ENCODE results near the gene MPST. TPM values are rescaled to one million over a fixed set of nuclear protein-coding genes. Genes with fewer than 3 reads are reported as not detected.

MPST gene
- total RNA-seq, 1 donor from 2014 or later: 34.9 TPM

DNA sequence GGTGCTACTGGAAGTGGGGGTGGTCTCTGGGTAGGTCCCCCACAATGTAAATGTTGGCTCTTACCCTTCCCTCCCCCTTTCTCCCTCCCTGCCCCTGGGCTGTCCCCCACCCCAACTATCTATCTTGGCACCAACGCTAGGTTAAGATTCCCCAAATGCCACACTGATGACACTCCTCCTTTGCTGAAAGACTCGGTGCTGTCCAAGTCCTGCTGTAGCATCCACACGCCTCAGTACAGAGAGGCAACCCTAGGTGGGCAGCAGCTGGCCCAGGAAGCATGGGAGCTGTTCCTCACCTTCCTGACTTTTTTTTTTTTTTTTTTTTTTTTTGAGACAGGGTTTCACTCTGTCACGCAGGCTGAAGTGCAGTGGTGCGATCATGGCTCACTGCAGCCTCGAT, 28.6 kb downstream of the MPST start:
- Mint-ChIP-seq H3K27me3 (ENCODE audit: low read depth) (no peaks in the 10 kb centered on the region), H3K4me3 (ENCODE audit: low read depth) (no peak overlapping the region), H3K4me1 (ENCODE audit: low read depth) (peaks cover 11% of the 10 kb centered on the region), H3K27ac (no peak overlapping the region), H3K9me3 (no peaks in the 10 kb centered on the region), H3K36me3 (ENCODE audit: low read depth) (peaks cover under 1% of the 10 kb centered on the region)
- intact Hi-C loops (cut with micrococcal nuclease): loop anchor here (10.0 kb wide), 1 partner anchor 263 kb away; no protein-coding TSS in a partner anchor
- no peak for DNase-seq (ENCODE audit: low spot score)

- Mint-ChIP-seq H3K27ac (no peak overlapping the region), H3K4me1 (ENCODE audit: low read depth) (peaks cover 14% of the 10 kb centered on the region), H3K4me3 (ENCODE audit: low read depth) (no peak overlapping the region), H3K27me3 (ENCODE audit: low read depth) (no peaks in the 10 kb centered on the region), H3K36me3 (ENCODE audit: low read depth) (peaks cover 9% of the 10 kb centered on the region), H3K9me3 (no peaks in the 10 kb centered on the region)
- no peak for DNase-seq (ENCODE audit: low spot score)
- intact Hi-C loops (cut with micrococcal nuclease): loop anchor here (10.0 kb wide), 1 partner anchor 264 kb away; no protein-coding TSS in a partner anchor
These were observed 29.7 kb downstream of the MPST start for GRCh38 chr22:37049224-37049623.

DNA sequence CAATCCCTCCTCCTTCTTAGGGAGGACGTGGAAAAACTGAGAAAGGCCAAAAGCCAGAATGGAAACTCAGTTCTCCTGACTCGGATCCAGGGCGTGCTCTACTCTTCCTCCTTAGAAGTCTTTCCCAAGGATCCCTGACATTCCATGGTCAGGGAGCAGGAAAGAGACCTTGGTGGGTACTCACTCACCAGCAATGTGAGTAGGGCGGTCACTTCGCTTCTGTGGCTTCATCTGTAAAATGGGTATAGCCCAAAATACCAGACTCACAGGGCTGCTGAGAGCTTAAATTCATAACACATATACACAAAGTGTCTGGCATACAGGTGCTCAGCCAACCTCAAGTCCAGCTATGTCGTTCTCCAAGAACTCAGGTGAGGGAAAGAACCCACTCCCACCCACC, 31.4 kb downstream of the MPST start:
- H3K36me3 Mint-ChIP-seq (ENCODE audit: low read depth): peaks cover 10% of the 10 kb centered on the region
- peak overlapping the region; percentile 2 for H3K4me3 Mint-ChIP-seq (ENCODE audit: low read depth)
- H3K4me1 Mint-ChIP-seq (ENCODE audit: low read depth): peaks cover 10% of the 10 kb centered on the region
- H3K27me3 Mint-ChIP-seq (ENCODE audit: low read depth): no peaks in the 10 kb centered on the region
- no peak overlapping the region for H3K27ac Mint-ChIP-seq
- intact Hi-C loops (cut with micrococcal nuclease): loop anchor here (2.0 kb wide), 1 partner anchor 148 kb away; no protein-coding TSS in a partner anchor
- H3K9me3 Mint-ChIP-seq: no peaks in the 10 kb centered on the region
- DNase-seq (ENCODE audit: low spot score): no peak

GRCh38 chr22:37051391-37052385, 32.1 kb downstream of the MPST start, which contains the start of gene KCTD17:
KCTD17 (plus strand) TSS chr22:37051742; CDS start chr22:37051761, 19 bp downstream.
- Mint-ChIP-seq H3K4me1 (ENCODE audit: low read depth) (peaks cover 10% of the 10 kb centered on the region), H3K27ac (peak within 1 kb of the TSS; percentile 18), H3K36me3 (ENCODE audit: low read depth) (peaks cover 15% of the 10 kb centered on the region), H3K4me3 (ENCODE audit: low read depth) (peak within 1 kb of the TSS; percentile 83), H3K27me3 (ENCODE audit: low read depth) (no peaks in the 10 kb centered on the region), H3K9me3 (no peaks in the 10 kb centered on the region)
- peak; percentile 75 for DNase-seq (ENCODE audit: low spot score)
- intact Hi-C loops (cut with micrococcal nuclease): loop anchor here (2.0 kb wide), 1 partner anchor 147 kb away; no protein-coding TSS in a partner anchor

DNA sequence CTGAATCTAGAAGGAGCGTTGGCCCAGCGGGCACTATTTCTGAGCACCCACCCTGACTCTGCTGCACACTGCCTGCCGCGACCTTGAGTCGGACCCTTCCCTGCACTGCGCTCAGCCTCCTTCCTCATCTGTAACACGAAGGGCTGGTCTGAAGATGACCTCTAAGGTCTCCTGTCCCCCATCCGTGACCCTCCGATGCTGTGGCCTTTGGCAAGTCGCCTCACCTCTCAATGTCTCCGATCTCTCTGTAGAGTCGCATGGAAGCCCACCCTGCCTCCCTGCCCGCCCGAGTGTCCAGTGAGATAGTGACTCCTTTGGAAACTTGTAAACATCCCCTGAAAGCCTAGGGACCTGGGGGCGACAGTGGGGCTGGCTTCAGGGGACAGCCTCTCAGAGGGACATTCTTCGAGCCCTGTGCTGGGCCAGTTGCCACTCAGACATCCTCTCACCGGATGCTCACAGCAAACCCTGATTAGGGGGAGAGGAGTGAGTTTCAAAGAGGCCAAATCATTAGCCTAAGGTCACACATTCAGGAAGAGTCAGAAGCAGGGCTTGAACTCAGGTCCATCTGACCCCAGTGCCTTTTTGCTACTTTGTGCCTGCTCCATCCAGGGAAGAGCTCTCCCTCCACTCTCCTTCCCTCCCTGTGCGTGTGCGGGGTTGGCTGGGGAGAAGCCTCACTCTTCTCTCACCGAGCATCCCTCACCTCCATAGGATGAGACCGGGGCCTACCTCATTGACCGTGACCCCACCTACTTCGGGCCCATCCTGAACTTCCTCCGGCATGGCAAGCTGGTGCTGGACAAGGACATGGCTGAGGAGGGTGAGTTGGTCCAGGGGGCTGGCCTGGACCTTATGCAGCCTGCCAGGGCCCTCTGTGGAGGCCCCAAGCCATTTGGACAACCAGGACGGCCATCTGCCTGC, 33.1 kb downstream of the MPST start:
- Mint-ChIP-seq H3K9me3 (no peaks in the 10 kb centered on the region), H3K27me3 (ENCODE audit: low read depth) (no peaks in the 10 kb centered on the region), H3K36me3 (ENCODE audit: low read depth) (peaks cover 23% of the 10 kb centered on the region), H3K27ac (peak overlapping the region; percentile 18), H3K4me3 (ENCODE audit: low read depth) (peak overlapping the region; percentile 83), H3K4me1 (ENCODE audit: low read depth) (peaks cover 10% of the 10 kb centered on the region)
- intact Hi-C loops (cut with micrococcal nuclease): no loop called here
- DNase-seq (ENCODE audit: low spot score): no peak

- intact Hi-C loops (cut with micrococcal nuclease): no loop called here
- peaks cover 26% of the 10 kb centered on the region for H3K36me3 Mint-ChIP-seq (ENCODE audit: low read depth)
- peak overlapping the region; percentile 52 for H3K4me3 Mint-ChIP-seq (ENCODE audit: low read depth)
- no peak for DNase-seq (ENCODE audit: low spot score)
- H3K27me3 Mint-ChIP-seq (ENCODE audit: low read depth): no peaks in the 10 kb centered on the region
- peaks cover 10% of the 10 kb centered on the region for H3K4me1 Mint-ChIP-seq (ENCODE audit: low read depth)
- H3K27ac Mint-ChIP-seq: no peak overlapping the region
- no peaks in the 10 kb centered on the region for H3K9me3 Mint-ChIP-seq
These were observed 33.9 kb downstream of the MPST start for GRCh38 chr22:37053310-37054055.

- no peak for DNase-seq (ENCODE audit: low spot score)
- peaks cover 10% of the 10 kb centered on the region for H3K4me1 Mint-ChIP-seq (ENCODE audit: low read depth)
- peaks cover 26% of the 10 kb centered on the region for H3K36me3 Mint-ChIP-seq (ENCODE audit: low read depth)
- H3K27me3 Mint-ChIP-seq (ENCODE audit: low read depth): no peaks in the 10 kb centered on the region
- intact Hi-C loops (cut with micrococcal nuclease): no loop called here
- H3K4me3 Mint-ChIP-seq (ENCODE audit: low read depth): peak overlapping the region; percentile 52
- H3K9me3 Mint-ChIP-seq: no peaks in the 10 kb centered on the region
- H3K27ac Mint-ChIP-seq: no peak overlapping the region
These were observed 34.5 kb downstream of the MPST start for GRCh38 chr22:37054056-37054395.

- Mint-ChIP-seq H3K27ac (no peak overlapping the region), H3K4me3 (ENCODE audit: low read depth) (no peak overlapping the region), H3K4me1 (ENCODE audit: low read depth) (peaks cover 10% of the 10 kb centered on the region), H3K36me3 (ENCODE audit: low read depth) (peaks cover 27% of the 10 kb centered on the region), H3K9me3 (no peaks in the 10 kb centered on the region), H3K27me3 (ENCODE audit: low read depth) (no peaks in the 10 kb centered on the region)
- no peak for DNase-seq (ENCODE audit: low spot score)
- intact Hi-C loops (cut with micrococcal nuclease): no loop called here
These were observed 35.2 kb downstream of the MPST start for GRCh38 chr22:37054600-37055365.

DNA sequence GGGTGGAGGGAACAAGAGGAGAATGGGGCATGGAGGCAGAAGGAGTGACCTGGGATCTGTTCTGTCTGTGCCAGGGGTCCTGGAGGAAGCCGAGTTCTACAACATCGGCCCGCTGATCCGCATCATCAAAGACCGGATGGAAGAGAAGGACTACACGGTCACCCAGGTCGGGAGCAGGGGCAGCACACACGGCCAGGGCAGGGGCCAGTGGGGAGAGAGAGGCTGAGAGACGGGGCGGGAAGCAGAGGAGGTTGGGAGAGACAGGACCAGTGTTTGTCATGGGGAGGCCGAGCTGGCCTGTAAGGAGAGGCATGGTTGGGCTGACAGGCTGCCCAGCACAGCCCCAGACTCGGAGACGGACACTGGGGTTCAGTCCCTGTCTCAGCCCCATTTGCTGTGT, 36.7 kb downstream of the MPST start:
- DNase-seq (ENCODE audit: low spot score): no peak
- no peaks in the 10 kb centered on the region for H3K27me3 Mint-ChIP-seq (ENCODE audit: low read depth)
- no peak overlapping the region for H3K27ac Mint-ChIP-seq
- intact Hi-C loops (cut with micrococcal nuclease): no loop called here
- no peak overlapping the region for H3K4me3 Mint-ChIP-seq (ENCODE audit: low read depth)
- peaks cover 22% of the 10 kb centered on the region for H3K4me1 Mint-ChIP-seq (ENCODE audit: low read depth)
- no peaks in the 10 kb centered on the region for H3K9me3 Mint-ChIP-seq
- peaks cover 36% of the 10 kb centered on the region for H3K36me3 Mint-ChIP-seq (ENCODE audit: low read depth)

GRCh38 chr22:37057226-37057625, 37.7 kb downstream of the MPST start:
- Mint-ChIP-seq H3K9me3 (no peaks in the 10 kb centered on the region), H3K4me1 (ENCODE audit: low read depth) (peaks cover 24% of the 10 kb centered on the region), H3K36me3 (ENCODE audit: low read depth) (peaks cover 36% of the 10 kb centered on the region), H3K27me3 (ENCODE audit: low read depth) (no peaks in the 10 kb centered on the region), H3K4me3 (ENCODE audit: low read depth) (no peak overlapping the region), H3K27ac (no peak overlapping the region)
- DNase-seq (ENCODE audit: low spot score): no peak
- intact Hi-C loops (cut with micrococcal nuclease): no loop called here

GRCh38 chr22:37057796-37058510, 38.4 kb downstream of the MPST start:
- Mint-ChIP-seq H3K27ac (no peak overlapping the region), H3K36me3 (ENCODE audit: low read depth) (peaks cover 36% of the 10 kb centered on the region), H3K9me3 (no peaks in the 10 kb centered on the region), H3K27me3 (ENCODE audit: low read depth) (no peaks in the 10 kb centered on the region), H3K4me1 (ENCODE audit: low read depth) (peaks cover 22% of the 10 kb centered on the region), H3K4me3 (ENCODE audit: low read depth) (no peak overlapping the region)
- DNase-seq (ENCODE audit: low spot score): no peak
- intact Hi-C loops (cut with micrococcal nuclease): no loop called here
